ENCODE measurements around the gene LRRK1. TPM values are rescaled to one million over a fixed set of nuclear protein-coding genes. Genes with fewer than 3 reads are reported as not detected.

The LRRK1 gene
- polyA plus RNA-seq, 2 of the 4 experiments (the other 2 are of a cell fraction): 12.2 to 17.7 TPM

GRCh38 chr15:100919481-100920405 lies 586 bp downstream of the LRRK1 start:
- under 1% methylated on average over 29 of the region's 80 CpGs for WGBS (ENCODE audit: missing lambda C conversion rate)
- DNase-seq (ENCODE audit: low read depth in 1 of 2, low spot score in 1 of 2): peak; percentile 38 to 61
- Histone ChIP-seq H3K4me1 (peaks cover 17% of the 10 kb centered on the region), H3K27ac (peak overlapping the region; percentile 94 to 95), H3K4me2 (peak overlapping the region; percentile 92), H3K9me3 (peaks cover 10% of the 10 kb centered on the region; the same call in 2 of the 3 replicates), H3K4me3 (peak overlapping the region; percentile 79)
- no peak for FAIRE-seq
- TF ChIP-seq ESRRA (IDR thresholded peaks at IDR 0.05; ENCODE audit: borderline replicate concordance, low read length) (no peak), EHMT2 (IDR thresholded peaks at IDR 0.05; ENCODE audit: low read depth) (no peak), MYC (IDR thresholded peaks at IDR 0.05; ENCODE audit: borderline replicate concordance, low read length) (no peak), TFCP2L1 (CRISPR knock-in tag; IDR thresholded peaks at IDR 0.05) (peak; percentile 44; the same call in 1 of the 2 replicates), ATOH8 (CRISPR knock-in tag; IDR thresholded peaks at IDR 0.05; ENCODE audit: low read depth) (no peak), MAFK (IDR thresholded peaks at IDR 0.05; ENCODE audit: partially characterized antibody) (no peak), RFX5 (IDR thresholded peaks at IDR 0.05) (no peak), MAX (IDR thresholded peaks at IDR 0.05) (peak; percentile 52), RCOR1 (IDR thresholded peaks at IDR 0.05; ENCODE audit: low read depth, low read length) (no peak), KDM5A (IDR thresholded peaks at IDR 0.05) (no peak), ZC3H11A (IDR thresholded peaks at IDR 0.05) (no peak), ZFP36 (IDR thresholded peaks at IDR 0.05; ENCODE audit: borderline replicate concordance, partially characterized antibody) (no peak), CHD2 (IDR thresholded peaks at IDR 0.05; ENCODE audit: low read length, partially characterized antibody) (no peak), USF2 (IDR thresholded peaks at IDR 0.05) (no peak), POLR2AphosphoS2 (conservative IDR thresholded peaks at IDR 0.05; ENCODE audit: low read length) (no peak), SREBF2 (IDR thresholded peaks at IDR 0.05) (no peak), PHF8 (IDR thresholded peaks at IDR 0.05; ENCODE audit: borderline replicate concordance, low read depth) (no peak), CEBPB (IDR thresholded peaks at IDR 0.05) (no peak), BCL3 (IDR thresholded peaks at IDR 0.05) (0 out of 3 replicates have a peak, but pooled peaks have one; percentile 17), POLR2A (IDR thresholded peaks at IDR 0.05; ENCODE audit: low read length) (no peak), TP53 (CRISPR knock-in tag; IDR thresholded peaks at IDR 0.05) (no peak), NFE2L2 (conservative IDR thresholded peaks at IDR 0.05; ENCODE audit: low read length) (no peak), BHLHE40 (IDR thresholded peaks at IDR 0.05; ENCODE audit: low read depth, low read length) (no peak), FOSB (CRISPR knock-in tag; IDR thresholded peaks at IDR 0.05) (no peak), PBX3 (IDR thresholded peaks at IDR 0.05) (no peak), JUN (IDR thresholded peaks at IDR 0.05) (peak; percentile 9 to 31; a peak in 1 of 5 replicates)
- CTCF ChIA-PET: interaction anchor here (0.9 to 23.2 kb wide), 23 partner anchors 9 to 318 kb away, joined by 3 to 950 read pairs (median 15); partner anchors contain the start of genes ASB7 and LINS1
- POLR2A ChIA-PET: interaction anchor here (0.6 to 4.7 kb wide), 6 partner anchors 10 to 206 kb away, joined by 3 to 52 read pairs (median 4); no protein-coding TSS in a partner anchor
- peak; percentile 36 to 40 for ATAC-seq

Data from A549 (cell line).